ENCODE data around the gene APLF.

GRCh38 chr2:68418419-68418818 lies 49.0 kb upstream of the APLF start:
- no peak for TF ChIP-seq CTCF (conservative IDR thresholded peaks at IDR 0.05; ENCODE audit: low read length)
- no peak for TF ChIP-seq EZH2phosphoT487 (IDR thresholded peaks at IDR 0.05; ENCODE audit: borderline replicate concordance, low read depth, low read length)

All from OCI-LY7 (cell line).